G401 (cell line): ENCODE data around the gene BRF1. TPM values are rescaled to one million over a fixed set of nuclear protein-coding genes. Genes with fewer than 3 reads are reported as not detected.

Source experiments
- total RNA-seq: library from RNA; depleted of rRNA; stranded (reverse); fragments of >200 nt; shearing (Covaris generic); gene quantifications from 2 replicates; pipeline ENCODE4 v1.2.3, GENCODE V29; 2014; rRNA removed

The BRF1 gene
- total RNA-seq, 1 experiment from 2014 or later, result 30.3 TPM

Other genes starting within 250 kb of the BRF1 start
- 0.43 TPM in 1 of 2 replicates, not detected in the other for gene GPR132, start 235.6 kb downstream of the BRF1 start, total RNA-seq
- gene JAG2, start 132.2 kb downstream of the BRF1 start, total RNA-seq, result 8.6 and 17.2 TPM in 2 replicates
- 39.0 and 46.0 TPM in 2 replicates for gene NUDT14, start 119.7 kb downstream of the BRF1 start, total RNA-seq
- gene BTBD6, start 52.5 kb downstream of the BRF1 start, total RNA-seq, result 40.4 and 42.6 TPM in 2 replicates
- 36.9 and 50.7 TPM in 2 replicates for gene PACS2, start 13.7 kb upstream of the BRF1 start, total RNA-seq
- gene TEX22, start 97.5 kb upstream of the BRF1 start, total RNA-seq, result 0.41 and 2.0 TPM in 2 replicates
- 44.9 and 55.1 TPM in 2 replicates for gene MTA1, start 118.8 kb upstream of the BRF1 start, total RNA-seq
- gene CRIP2, start 173.8 kb upstream of the BRF1 start, total RNA-seq, result 184 and 209 TPM in 2 replicates
- gene CRIP1, start 185.9 kb upstream of the BRF1 start, total RNA-seq, result 8.6 TPM in 1 of 2 replicates, not detected in the other
- 67.1 and 89.1 TPM in 2 replicates for gene TEDC1, start 190.2 kb upstream of the BRF1 start, total RNA-seq
- gene TMEM121, start 225.6 kb upstream of the BRF1 start, total RNA-seq, result 23.8 and 39.1 TPM in 2 replicates